ENCODE results near the gene TCF4. TPM values are rescaled to one million over a fixed set of nuclear protein-coding genes. Genes with fewer than 3 reads are reported as not detected.

Gene TCF4
- polyA plus RNA-seq, 1 donor (not counting 4 experiments of a cell fraction or from before 2014, with no cell fraction given): 9.7 TPM

GRCh38 chr18:55402731-55403405 lies 185.1 kb downstream of the TCF4 start:
- Histone ChIP-seq H2AFZ (ENCODE audit: control insufficient read depth, low read length) (no peak overlapping the region), H3K9me1 (ENCODE audit: control insufficient read depth, extremely low read depth, insufficient read depth, low read length) (no peaks in the 10 kb centered on the region), H3K27ac (ENCODE audit: control insufficient read depth, insufficient read depth, low read length) (no peak overlapping the region), H3K4me3 (ENCODE audit: control insufficient read depth in 2 of 3, extremely low read depth in 1 of 3, insufficient read depth in 2 of 3, low read depth in 1 of 3, low read length in 3 of 3) (no peak overlapping the region), H3K4me2 (ENCODE audit: control insufficient read depth, extremely low read depth, insufficient read depth, low read depth, low read length) (no peak overlapping the region), H3K79me2 (ENCODE audit: control insufficient read depth, insufficient read depth, low read length) (no peaks in the 10 kb centered on the region), H4K20me1 (ENCODE audit: control insufficient read depth, extremely low read depth, insufficient read depth, low read length) (no peaks in the 10 kb centered on the region), H3K4me1 (ENCODE audit: control insufficient read depth, extremely low read depth, insufficient read depth, low read length) (peaks cover 6% of the 10 kb centered on the region), H3K9ac (ENCODE audit: control insufficient read depth, extremely low read depth, insufficient read depth, low read length) (no peak overlapping the region), H3K36me3 (ENCODE audit: control insufficient read depth in 2 of 2, extremely low read depth in 1 of 2, insufficient read depth in 2 of 2, low read length in 2 of 2) (peaks cover 0 to 3% of the 10 kb centered on the region in 2 experiments), H3K27me3 (ENCODE audit: control insufficient read depth, extremely low read depth, insufficient read depth, low read length) (no peaks in the 10 kb centered on the region), H3K9me3 (ENCODE audit: control insufficient read depth, low read depth, low read length) (no peaks in the 10 kb centered on the region)
- dilution Hi-C loops (cut with MboI; ENCODE audit: extremely low pct_ligation_motif_present, low sequenced_read_pairs): no loop called here
- DNase-seq (ENCODE audit: low read depth, low spot score) (no peak), FAIRE-seq (no peak)
- TF ChIP-seq EZH2 (IDR thresholded peaks at IDR 0.05; ENCODE audit: low read length): no peak
- TF ChIP-seq CTCF (optimal IDR thresholded peaks at IDR 0.05 in 1 of 3, IDR thresholded peaks at IDR 0.05 in 1 of 3, conservative IDR thresholded peaks at IDR 0.05 in 1 of 3; ENCODE audit: extremely low read depth in 1 of 3, insufficient read depth in 2 of 3, low read length in 3 of 3): no peak

- no peak for TF ChIP-seq EZH2 (IDR thresholded peaks at IDR 0.05; ENCODE audit: low read length)
- no peak for TF ChIP-seq CTCF (optimal IDR thresholded peaks at IDR 0.05 in 1 of 3, IDR thresholded peaks at IDR 0.05 in 1 of 3, conservative IDR thresholded peaks at IDR 0.05 in 1 of 3; ENCODE audit: extremely low read depth in 1 of 3, insufficient read depth in 2 of 3, low read length in 3 of 3)
- Histone ChIP-seq H3K27ac (ENCODE audit: control insufficient read depth, insufficient read depth, low read length) (no peak overlapping the region), H3K9me1 (ENCODE audit: control insufficient read depth, extremely low read depth, insufficient read depth, low read length) (no peaks in the 10 kb centered on the region), H2AFZ (ENCODE audit: control insufficient read depth, low read length) (no peak overlapping the region), H3K36me3 (ENCODE audit: control insufficient read depth in 2 of 2, extremely low read depth in 1 of 2, insufficient read depth in 2 of 2, low read length in 2 of 2) (peaks cover 0 to 3% of the 10 kb centered on the region in 2 experiments), H3K9ac (ENCODE audit: control insufficient read depth, extremely low read depth, insufficient read depth, low read length) (no peak overlapping the region), H3K4me1 (ENCODE audit: control insufficient read depth, extremely low read depth, insufficient read depth, low read length) (peaks cover 6% of the 10 kb centered on the region), H3K4me3 (ENCODE audit: control insufficient read depth in 2 of 3, extremely low read depth in 1 of 3, insufficient read depth in 2 of 3, low read depth in 1 of 3, low read length in 3 of 3) (no peak overlapping the region), H3K4me2 (ENCODE audit: control insufficient read depth, extremely low read depth, insufficient read depth, low read depth, low read length) (no peak overlapping the region), H3K9me3 (ENCODE audit: control insufficient read depth, low read depth, low read length) (no peaks in the 10 kb centered on the region), H4K20me1 (ENCODE audit: control insufficient read depth, extremely low read depth, insufficient read depth, low read length) (no peaks in the 10 kb centered on the region), H3K27me3 (ENCODE audit: control insufficient read depth, extremely low read depth, insufficient read depth, low read length) (no peaks in the 10 kb centered on the region), H3K79me2 (ENCODE audit: control insufficient read depth, insufficient read depth, low read length) (no peaks in the 10 kb centered on the region)
- no peak for FAIRE-seq
- no peak for DNase-seq (ENCODE audit: low read depth, low spot score)
- dilution Hi-C loops (cut with MboI; ENCODE audit: extremely low pct_ligation_motif_present, low sequenced_read_pairs): no loop called here
These were observed 186.3 kb downstream of the TCF4 start for GRCh38 chr18:55401638-55402191.

Data from keratinocyte (primary cell).